BJ (cell line): ENCODE results near the gene TPST1. TPM values are rescaled to one million over a fixed set of nuclear protein-coding genes. Genes with fewer than 3 reads are reported as not detected.

ENCODE experiments used
- CTCF ChIA-PET: fragments of 350-600 bp; formaldehyde crosslinking; extraction: SDS; loops from one replicate; lab custom pipeline; 2021; ENCODE audit warnings: antibody characterized with exemption, inconsistent platforms; lab: Yijun Ruan, JAX
- POLR2A ChIA-PET: fragments of 300-600 bp; sonication (Branson Sonifier 250); formaldehyde crosslinking; extraction: SDS; loops from one replicate; lab custom pipeline; 2021; ENCODE audit warnings: antibody characterized with exemption; lab: Charles Lee
- DNase-seq: peaks from one replicate; pipeline ENCODE4 v3.0.0-alpha.2; 2011; ENCODE audit warnings: low read depth
- H3K27me3 ChIP-seq: 2 replicates; pipeline ENCODE4 v1.6.0; 2011; ENCODE audit warnings: low read length; ENCODE audit not compliant: control insufficient read depth, insufficient read depth
- H3K36me3 ChIP-seq: 2 replicates; pipeline ENCODE4 v1.5.1; 2011; ENCODE audit warnings: low read length; ENCODE audit not compliant: control insufficient read depth, insufficient read depth
- H3K4me3 ChIP-seq: 2 replicates; pipeline ENCODE4 v1.5.1; 2011; ENCODE audit warnings: low read depth, mild to moderate bottlenecking, control low read depth, low read length
- CTCF ChIP-seq: IDR thresholded peaks from 2 replicates; pipeline ENCODE4 v1.5.1; 2011; ENCODE audit warnings: low read depth, mild to moderate bottlenecking, control low read depth, inconsistent platforms, low read length, moderate library complexity; ENCODE audit not compliant: insufficient read depth
- polyA plus RNA-seq: library from polyadenylated mRNA; depleted of rRNA; stranded (reverse); fragments of >200 nt; gene quantifications from 2 replicates; pipeline ENCODE4 v1.2.3, GENCODE V29; 2011

TPST1 gene
- polyA plus RNA-seq, 1 experiment = 34.9 TPM

GRCh38 chr7:66188645-66189044 is 16.5 kb upstream of the TPST1 start:
- DNase-seq = no peak
- Histone ChIP-seq H3K4me3 (no peak overlapping the region), H3K36me3 (no peaks in the 10 kb centered on the region), H3K27me3 (no peaks in the 10 kb centered on the region)
- ChIA-PET POLR2A (no interaction called here), CTCF (no interaction called here)
- TF ChIP-seq CTCF = no peak

GRCh38 chr7:66189695-66190503 is 15.2 kb upstream of the TPST1 start:
- H3K36me3 ChIP-seq = no peaks in the 10 kb centered on the region
- ChIA-PET CTCF (interaction anchor here (1.0 kb wide), 1 partner anchor 12 kb away, joined by 3 read pairs; no protein-coding TSS in a partner anchor), POLR2A (no interaction called here)
- no peak for DNase-seq
- no peaks in the 10 kb centered on the region for H3K27me3 ChIP-seq
- TF ChIP-seq CTCF = no peak
- no peak overlapping the region for H3K4me3 ChIP-seq

GRCh38 chr7:66190504-66190857 is 14.7 kb upstream of the TPST1 start:
- ChIA-PET CTCF (interaction anchor here (1.0 kb wide), 1 partner anchor 12 kb away, joined by 3 read pairs; no protein-coding TSS in a partner anchor), POLR2A (no interaction called here)
- no peaks in the 10 kb centered on the region for H3K36me3 ChIP-seq
- no peak for DNase-seq
- no peak overlapping the region for H3K4me3 ChIP-seq
- TF ChIP-seq CTCF = no peak
- H3K27me3 ChIP-seq = no peaks in the 10 kb centered on the region

GRCh38 chr7:66193146-66193725 is 11.9 kb upstream of the TPST1 start:
- no peak for DNase-seq
- ChIA-PET CTCF (interaction anchor here (2.1 kb wide), 1 partner anchor 11 kb away, joined by 7 read pairs; the partner anchor contains the start of gene TPST1), POLR2A (interaction anchor here (0.6 kb wide), 1 partner anchor 12 kb away, joined by 4 read pairs; no protein-coding TSS in a partner anchor)
- H3K36me3 ChIP-seq = no peaks in the 10 kb centered on the region
- no peak overlapping the region for H3K4me3 ChIP-seq
- no peaks in the 10 kb centered on the region for H3K27me3 ChIP-seq
- TF ChIP-seq CTCF = no peak

GRCh38 chr7:66198469-66198868 is 6.7 kb upstream of the TPST1 start:
- ChIA-PET CTCF (interaction anchor here (0.6 kb wide), 1 partner anchor 717 kb away, joined by 3 read pairs; no protein-coding TSS in a partner anchor), POLR2A (no interaction called here)
- H3K27me3 ChIP-seq = no peaks in the 10 kb centered on the region
- TF ChIP-seq CTCF = no peak
- DNase-seq = no peak
- no peaks in the 10 kb centered on the region for H3K36me3 ChIP-seq
- H3K4me3 ChIP-seq = no peak overlapping the region
